IMR-90 (cell line): ENCODE measurements around the gene MNT. TPM values are rescaled to one million over a fixed set of nuclear protein-coding genes. Genes with fewer than 3 reads are reported as not detected.

Experiments used
- BHLHE40 ChIP-seq: fragments of 150-350 bp; IDR thresholded peaks from 2 replicates; pipeline ENCODE4 v1.6.1; 2016; ENCODE audit warnings: mild to moderate bottlenecking, low read depth, low read length
- ELK1 ChIP-seq: fragments of 150-350 bp; IDR thresholded peaks from 2 replicates; pipeline ENCODE4 v1.6.1; 2016; ENCODE audit warnings: low read depth, mild to moderate bottlenecking, low read length, moderate library complexity, borderline replicate concordance
- POLR2A ChIP-seq: IDR thresholded peaks from 2 replicates; pipeline ENCODE4 v1.6.1; 2012; ENCODE audit warnings: mild to moderate bottlenecking, low read depth, low read length
- RAD21 ChIP-seq: IDR thresholded peaks from 2 replicates; pipeline ENCODE4 v1.6.1; 2012; ENCODE audit warnings: low read length, improper control_type of control experiment
- RCOR1 ChIP-seq: IDR thresholded peaks from 2 replicates; pipeline ENCODE4 v1.6.1; 2012; ENCODE audit warnings: mild to moderate bottlenecking, low read length, improper control_type of control experiment; ENCODE audit not compliant: insufficient replicate concordance
- USF2 ChIP-seq: fragments of 150-350 bp; IDR thresholded peaks from 2 replicates; pipeline ENCODE4 v1.6.1; 2017; ENCODE audit warnings: mild to moderate bottlenecking, antibody characterized with exemption, low read length, low read depth
- polyA plus RNA-seq, 3 experiments: library from polyadenylated mRNA; depleted of rRNA; stranded (reverse); fragments of >200 nt; gene quantifications; 2 replicates each; pipeline ENCODE4 v1.2.3, GENCODE V29; 2012; ENCODE audit warnings: low replicate concordance in 1 of 3
- total RNA-seq: library from RNA; depleted of rRNA; stranded (reverse); fragments of >200 nt; gene quantifications from 2 replicates; pipeline ENCODE4 v1.2.3, GENCODE V29; 2012

MNT gene
- total and polyA plus RNA-seq, 2 of the 4 experiments (the other 2 are of a cell fraction) = 1.4 to 8.3 TPM

GRCh38 chr17:2379489-2380225, 21.2 kb downstream of the MNT start (continued):
- TF ChIP-seq USF2 (no peak), RCOR1 (no peak), BHLHE40 (no peak), RAD21 (no peak), POLR2A (no peak), ELK1 (no peak)
